NCI-H2081 (cell line): ENCODE measurements around the gene RNASE8.

Experiments
- DNase-seq, 2 experiments: peaks; one replicate each; lab custom pipeline; 2025; lab: John Stamatoyannopoulos, UW

The RNASE8 gene

DNA sequence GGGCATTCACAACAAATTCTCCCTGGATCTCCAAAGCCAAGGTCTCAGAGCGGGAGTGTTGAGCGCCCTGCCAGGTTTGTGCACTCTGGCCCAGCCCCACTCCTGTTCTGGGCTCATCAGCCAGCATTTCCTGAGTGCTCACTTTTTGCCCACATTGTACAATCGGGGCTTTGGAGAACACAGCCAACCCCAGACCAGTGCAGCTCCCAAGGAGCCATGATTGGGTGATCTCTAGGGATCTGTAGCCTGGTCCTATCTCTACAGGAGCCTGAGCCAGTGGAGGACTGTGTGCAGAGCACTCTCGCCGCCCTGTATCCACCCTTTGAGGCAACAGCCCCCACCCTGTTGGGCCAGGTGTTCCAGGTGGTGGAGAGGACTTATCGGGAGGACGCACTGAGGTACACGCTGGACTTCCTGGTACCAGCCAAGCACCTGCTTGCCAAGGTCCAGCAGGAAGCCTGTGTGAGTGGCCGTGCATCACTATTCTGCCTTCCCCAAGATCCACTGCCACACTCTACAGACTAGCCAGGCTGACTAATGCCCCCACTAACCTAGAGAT, 15.2 kb downstream of the RNASE8 start:
- no peak for DNase-seq

GRCh38 chr14:21073921-21074320, 16.3 kb downstream of the RNASE8 start:
- no peak for DNase-seq

DNA sequence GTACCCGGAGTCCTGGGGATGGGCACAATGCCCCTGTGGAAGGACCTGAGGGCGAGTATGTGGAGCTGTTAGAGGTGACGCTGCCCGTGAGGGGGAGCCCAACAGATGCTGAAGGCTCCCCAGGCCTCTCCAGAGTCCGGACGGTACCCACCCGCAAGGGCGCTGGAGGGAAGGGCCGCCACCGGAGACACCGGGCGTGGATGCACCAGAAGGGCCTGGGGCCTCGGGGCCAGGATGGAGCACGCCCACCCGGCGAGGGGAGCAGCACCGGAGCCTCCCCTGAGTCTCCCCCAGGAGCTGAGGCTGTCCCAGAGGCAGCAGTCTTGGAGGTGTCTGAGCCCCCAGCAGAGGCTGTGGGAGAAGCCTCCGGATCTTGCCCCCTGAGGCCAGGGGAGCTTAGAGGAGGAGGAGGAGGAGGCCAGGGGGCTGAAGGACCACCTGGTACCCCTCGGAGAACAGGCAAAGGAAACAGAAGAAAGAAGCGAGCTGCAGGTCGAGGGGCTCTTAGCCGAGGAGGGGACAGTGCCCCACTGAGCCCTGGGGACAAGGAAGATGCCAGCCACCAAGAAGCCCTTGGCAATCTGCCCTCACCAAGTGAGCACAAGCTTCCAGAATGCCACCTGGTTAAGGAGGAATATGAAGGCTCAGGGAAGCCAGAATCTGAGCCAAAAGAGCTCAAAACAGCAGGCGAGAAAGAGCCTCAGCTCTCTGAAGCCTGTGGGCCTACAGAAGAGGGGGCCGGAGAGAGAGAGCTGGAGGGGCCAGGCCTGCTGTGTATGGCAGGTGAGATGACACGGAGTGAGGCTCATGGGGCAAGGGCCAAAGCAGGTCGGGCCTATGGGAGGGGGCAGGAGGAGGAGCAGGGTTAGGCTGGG, 17.0 kb downstream of the RNASE8 start:
- no peak for DNase-seq

GRCh38 chr14:21075719-21076437, 18.3 kb downstream of the RNASE8 start:
- no peak for DNase-seq

DNA sequence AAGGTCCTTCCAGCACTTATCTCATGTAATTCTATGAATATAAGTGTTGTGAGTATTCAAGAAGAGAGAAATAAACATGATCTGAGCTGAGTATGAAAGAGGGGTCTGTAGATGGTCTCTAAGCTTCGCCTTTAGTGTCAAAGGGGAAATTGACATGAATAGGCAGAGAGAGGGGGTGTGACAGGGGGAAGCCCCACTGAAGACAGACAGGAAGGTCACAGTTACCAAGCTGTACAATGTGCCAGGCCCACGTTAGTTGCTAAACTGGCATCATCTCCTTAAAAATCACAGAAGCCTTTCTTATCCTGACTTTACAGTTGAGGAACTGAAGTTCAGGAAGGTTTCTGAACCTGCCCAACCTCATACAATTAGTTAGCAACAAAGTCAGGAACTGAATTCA, 20.1 kb downstream of the RNASE8 start:
- DNase-seq = no peak

DNA sequence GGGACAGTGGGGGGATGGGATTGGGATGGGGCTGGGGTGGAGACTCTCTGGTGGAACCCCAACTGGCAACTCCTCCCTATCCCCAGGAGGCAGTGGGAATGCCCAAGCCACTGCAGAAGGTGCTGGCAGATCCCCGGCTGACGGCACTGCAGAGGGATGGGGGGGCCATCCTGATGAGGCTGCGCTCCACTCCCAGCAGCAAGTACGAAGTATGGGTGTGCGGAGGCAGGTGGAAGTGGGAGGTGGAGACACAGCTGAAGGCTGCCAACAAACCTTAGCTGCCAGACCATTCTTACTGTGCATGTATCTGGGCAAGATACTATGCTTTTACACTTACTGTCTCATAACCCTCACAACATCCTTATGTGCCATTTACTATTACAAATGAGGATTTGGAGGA, 20.7 kb downstream of the RNASE8 start:
- no peak for DNase-seq

GRCh38 chr14:21078726-21079125, 21.1 kb downstream of the RNASE8 start:
- no peak for DNase-seq

DNA sequence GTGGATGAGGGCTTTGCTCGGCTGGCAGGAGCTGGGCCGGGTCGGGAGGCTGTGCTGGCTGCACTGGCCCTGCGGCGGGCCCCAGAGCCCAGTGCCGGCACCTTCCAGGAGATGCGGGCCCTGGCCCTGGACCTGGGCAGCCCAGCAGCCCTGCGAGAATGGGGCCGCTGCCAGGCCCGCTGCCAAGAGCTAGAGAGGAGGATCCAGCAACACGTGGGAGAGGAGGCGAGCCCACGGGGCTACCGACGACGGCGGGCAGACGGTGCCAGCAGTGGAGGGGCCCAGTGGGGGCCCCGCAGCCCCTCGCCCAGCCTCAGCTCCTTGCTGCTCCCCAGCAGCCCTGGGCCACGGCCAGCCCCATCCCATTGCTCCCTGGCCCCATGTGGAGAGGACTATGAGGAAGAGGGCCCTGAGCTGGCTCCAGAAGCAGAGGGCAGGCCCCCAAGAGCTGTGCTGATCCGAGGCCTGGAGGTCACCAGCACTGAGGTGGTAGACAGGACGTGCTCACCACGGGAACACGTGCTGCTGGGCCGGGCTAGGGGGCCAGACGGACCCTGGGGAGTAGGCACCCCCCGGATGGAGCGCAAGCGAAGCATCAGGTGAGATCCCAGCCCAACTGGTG, 24.0 kb downstream of the RNASE8 start:
- no peak for DNase-seq

DNA sequence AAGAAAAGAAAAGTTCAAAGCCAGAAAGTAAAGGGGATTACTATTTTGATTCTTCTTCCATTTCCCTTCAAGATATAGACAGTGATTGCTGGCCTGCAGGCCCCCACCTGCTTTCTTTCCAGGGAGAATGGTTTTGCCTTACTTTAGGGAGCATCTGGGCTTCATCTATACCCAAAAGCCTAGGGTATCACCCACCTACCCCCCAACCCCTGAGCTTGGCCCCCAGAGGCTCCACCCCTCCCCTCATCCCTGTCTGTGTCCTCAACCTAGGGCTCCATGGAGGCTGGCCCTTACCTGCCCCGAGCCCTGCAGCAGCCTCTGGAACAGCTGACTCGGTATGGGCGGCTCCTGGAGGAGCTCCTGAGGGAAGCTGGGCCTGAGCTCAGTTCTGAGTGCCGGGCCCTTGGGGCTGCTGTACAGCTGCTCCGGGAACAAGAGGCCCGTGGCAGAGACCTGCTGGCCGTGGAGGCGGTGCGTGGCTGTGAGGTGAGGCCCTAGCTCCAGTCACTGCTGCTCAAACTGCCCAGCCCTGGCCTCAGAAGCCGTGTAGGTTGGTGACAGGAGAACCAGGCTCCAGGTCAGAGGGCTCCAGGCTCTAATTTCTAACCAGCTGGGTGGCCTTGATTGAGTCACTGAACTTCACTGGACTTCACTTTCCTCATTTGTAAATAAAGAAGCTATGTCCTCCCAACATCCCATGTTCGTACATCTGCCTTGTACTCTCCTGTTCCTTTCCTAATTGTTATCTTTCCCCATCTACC, 26.1 kb downstream of the RNASE8 start:
- DNase-seq = no peak

DNA sequence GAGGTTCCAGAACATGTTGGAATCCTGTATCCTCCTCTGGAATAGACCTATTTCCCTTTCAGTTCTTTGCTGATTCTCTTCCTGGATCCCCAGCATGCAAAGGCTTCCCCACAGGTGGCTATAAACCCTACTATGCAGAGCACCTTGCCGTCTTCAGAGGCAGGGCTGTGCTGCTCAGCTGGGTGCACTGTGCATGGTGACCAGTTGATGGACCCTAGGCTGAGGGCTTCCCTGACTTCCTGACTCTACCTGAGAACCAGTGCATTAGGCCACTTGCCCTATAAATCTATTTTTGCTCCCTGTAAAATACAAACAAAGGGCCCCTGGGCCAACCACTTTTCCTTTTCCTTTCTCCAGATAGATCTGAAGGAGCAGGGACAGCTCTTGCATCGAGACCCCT, 26.8 kb downstream of the RNASE8 start:
- DNase-seq = no peak

DNA sequence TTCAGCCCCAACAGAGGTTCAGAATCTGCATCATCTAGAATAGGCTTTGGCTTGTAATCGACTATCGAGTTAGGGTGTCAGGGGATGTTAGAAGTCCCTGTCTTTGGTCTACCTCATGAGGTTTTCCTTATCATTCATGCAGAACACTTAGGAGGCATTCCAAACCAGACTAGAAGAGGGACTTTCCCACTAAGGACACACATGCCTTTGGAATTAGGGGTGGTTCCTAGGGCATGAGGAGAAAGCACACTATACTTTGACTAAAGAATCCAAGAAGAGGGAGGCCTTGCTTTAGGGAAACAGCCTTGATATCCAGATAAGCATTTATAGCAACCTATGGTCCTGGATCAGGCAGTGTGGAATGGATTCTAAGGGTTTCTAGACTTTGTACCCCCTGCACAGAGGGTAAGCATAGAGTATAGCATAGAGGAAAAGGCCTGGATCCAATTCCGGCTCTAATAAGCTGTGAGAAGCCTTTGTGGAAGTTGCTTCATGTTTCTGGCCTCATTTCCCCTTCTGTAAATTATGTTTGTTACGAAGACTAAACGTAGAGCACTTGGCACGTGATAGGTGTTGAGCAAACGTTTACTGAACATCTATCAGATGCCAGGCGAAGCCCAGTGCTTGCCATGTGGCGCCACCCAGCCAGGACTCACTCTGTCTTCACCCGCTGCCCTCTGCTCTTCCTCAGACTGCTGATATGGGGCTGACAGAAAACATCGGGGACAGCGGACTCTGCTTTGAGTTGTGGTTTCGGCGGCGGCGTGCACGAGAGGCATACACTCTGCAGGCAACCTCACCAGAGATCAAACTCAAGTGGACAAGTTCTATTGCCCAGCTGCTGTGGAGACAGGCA, 27.6 kb downstream of the RNASE8 start:
- DNase-seq = no peak

GRCh38 chr14:21086908-21087293, 29.3 kb downstream of the RNASE8 start:
- no peak for DNase-seq

- peak; percentile 54 to 74 for DNase-seq
Observed at GRCh38 chr14:21087294-21088091, 29.9 kb downstream of the RNASE8 start.

- DNase-seq = no peak
Observed at GRCh38 chr14:21088687-21089086, 31.1 kb downstream of the RNASE8 start.

DNA sequence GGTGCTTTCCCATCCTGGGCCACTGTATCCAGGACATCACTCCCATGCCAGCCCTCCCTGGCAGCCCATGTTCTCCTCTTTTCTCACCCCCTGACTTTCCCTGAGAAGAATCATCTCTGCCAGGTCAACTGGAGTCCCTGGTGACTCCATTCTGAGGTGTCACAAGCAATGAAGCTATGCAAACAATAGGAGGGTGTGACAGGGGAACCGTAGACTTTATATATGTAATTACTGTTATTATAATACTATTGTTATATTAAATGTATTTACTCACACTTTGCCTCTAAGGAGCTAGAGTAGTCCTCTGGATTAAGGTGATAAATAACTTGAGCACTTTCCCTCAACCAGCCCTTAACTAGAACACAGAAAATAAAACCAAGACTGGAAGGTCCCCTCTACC, 31.6 kb downstream of the RNASE8 start:
- DNase-seq = no peak

DNA sequence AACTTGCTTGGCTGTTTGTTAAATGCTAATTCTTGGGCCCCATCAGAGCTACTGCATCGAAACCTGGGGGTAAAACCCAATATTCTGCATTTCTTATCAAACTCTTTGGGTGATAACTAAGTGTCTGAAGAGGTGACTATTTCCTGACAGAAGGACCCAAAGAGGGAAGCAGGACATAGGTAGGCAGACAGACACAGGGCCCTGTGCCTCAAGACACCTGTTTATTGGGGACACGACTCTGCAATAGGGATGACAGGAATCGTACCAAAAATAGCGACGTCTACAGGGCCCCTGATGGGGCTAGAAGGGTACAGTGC, 32.2 kb downstream of the RNASE8 start:
- DNase-seq = no peak

DNA sequence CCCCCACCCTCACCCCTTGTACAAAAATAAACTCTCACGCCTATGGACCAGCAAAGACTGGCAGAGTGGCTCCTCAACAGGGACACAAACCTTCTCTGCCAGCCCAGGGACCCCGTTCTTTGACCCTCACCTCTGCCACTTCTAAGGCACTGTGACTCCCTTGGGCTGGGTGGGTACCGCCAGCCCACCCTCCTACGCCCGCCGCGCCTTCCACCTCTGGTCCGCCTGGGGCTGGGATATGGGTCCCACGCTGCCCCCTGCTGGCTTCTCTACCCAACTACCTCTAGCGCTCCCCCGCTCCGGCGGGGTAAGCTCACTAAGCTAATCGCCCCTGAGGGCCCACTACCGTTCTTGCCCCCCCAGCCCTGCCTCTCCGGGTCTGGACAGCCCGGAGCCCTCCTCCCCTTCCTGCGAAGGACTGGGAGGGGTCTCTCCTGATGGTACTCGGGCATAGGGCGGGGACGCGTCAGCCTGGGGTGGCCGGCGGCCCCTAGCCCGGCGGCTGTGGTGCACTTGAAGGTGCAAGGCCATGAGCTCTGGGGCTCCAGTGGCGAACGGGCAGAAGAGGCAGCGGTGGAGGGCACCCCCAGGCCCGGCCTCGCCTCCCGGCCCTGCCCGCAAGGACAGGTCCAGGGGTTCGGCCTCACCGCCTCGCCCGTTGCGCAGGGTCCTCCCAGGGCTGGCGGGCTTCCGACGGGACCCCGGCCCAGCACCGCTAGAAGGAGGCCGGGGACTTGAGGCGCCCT, 32.7 kb downstream of the RNASE8 start:
- DNase-seq = no peak

DNA sequence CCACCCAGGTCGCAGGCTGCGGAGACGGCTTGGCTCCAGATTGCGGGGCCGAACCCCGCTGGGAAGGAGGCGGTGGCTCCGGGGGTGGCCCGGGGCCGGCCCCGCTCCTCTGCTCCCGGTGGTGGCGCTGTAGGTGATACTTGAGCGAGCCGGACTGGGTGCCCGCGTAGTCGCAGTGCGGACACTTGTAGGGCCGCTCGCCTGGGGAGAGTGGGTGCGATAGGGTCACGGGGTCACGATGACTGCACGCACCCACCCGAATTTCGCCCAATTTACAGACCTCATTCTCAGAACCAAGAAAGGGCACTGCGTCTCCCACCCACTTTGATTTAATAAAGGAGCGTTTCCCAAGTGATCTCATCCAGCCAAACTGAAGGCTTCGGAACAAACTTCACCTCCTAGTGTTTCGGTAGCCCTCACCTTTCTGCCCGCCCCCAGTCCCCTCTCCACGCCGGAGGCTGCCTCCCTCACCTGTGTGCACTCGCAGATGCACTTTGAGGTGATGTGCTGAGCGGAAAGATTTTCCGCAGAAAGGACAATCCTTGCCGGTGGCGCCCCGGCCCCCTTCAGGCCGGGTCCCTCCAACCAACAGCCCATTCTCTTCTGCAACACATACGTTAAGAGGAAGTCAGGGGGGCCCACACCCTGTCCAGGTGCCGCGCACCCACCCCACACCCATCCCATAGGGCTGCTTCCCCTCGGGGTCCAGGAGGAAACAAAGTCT, 33.5 kb downstream of the RNASE8 start:
- no peak for DNase-seq

DNA sequence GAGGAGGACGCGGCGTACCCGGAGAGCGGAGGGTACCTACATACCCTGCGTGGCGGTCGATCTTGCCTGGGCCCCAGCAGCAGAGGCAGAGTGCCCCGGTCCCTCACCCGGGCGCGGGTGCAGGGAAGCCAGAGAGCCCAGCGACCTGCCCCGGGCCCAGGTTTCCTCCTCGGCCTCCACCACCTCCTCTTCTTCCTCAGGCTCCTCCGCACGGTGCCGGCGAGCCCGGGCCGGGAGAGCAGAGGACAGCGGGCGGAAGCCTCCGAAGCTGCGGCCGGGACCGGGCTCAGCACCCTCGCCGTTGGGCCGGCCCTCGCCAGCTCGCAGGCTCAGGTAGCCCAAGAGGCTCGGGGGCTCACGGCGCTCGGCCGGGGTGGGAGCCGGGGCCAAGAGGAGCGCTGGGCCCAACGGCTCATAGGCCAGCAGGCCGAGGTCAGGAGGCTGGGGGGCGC, 34.2 kb downstream of the RNASE8 start:
- no peak for DNase-seq
